WI38 (cell line): Measurements from ENCODE around the gene SETBP1.
A peak's percentile ranks its signal among the peaks of the same experiment; 100 is the strongest.

ENCODE experiments used
- H3K4me3 ChIP-seq: 2 replicates; pipeline ENCODE4 v1.5.1; 2011; ENCODE audit warnings: low read depth, mild to moderate bottlenecking, control low read depth, low read length
- TF ChIP-seq, protein P1 (sequence below): IDR thresholded peaks from 2 replicates; pipeline ENCODE4 v1.5.1; 2012; ENCODE audit warnings: low read depth, mild to moderate bottlenecking, control low read depth, low read length

SETBP1 gene

DNA sequence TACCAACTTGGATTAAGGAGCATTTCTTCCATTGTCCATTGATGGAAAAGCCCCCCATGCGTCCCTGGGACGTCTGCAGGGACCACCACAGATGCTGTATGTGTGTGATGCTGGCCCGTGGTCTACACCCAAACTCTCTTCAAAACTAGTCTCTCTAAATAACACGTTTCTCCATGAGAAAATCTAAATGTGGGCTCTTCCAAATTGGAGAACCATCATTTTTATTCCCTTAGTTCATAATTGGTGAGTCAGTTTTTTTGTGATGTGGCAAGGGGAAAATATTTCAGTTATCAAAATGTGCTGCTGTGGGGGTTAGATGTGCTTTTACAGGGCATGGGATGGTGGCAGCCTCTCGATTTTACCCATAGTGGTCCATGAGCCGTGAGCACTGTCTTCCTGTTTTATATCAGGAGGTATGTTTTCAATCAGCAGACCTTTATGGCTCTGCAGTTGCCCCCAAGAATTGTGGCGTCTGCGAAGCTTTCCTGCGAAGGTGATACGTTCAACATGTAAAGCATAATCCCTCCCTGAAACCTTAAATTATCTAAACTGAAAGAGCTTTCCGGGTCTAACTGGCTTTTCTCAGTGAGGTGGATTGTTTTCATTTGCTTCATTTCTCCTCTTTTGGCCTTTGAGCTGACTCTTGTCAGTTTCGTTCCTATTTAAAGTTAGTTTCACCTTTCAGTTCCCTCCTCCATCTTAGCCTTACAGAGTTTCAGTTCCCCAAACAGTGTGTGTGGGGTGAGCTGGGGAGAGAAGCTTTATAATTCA, 78.4 kb downstream of the SETBP1 start:
- no peak overlapping the region for H3K4me3 ChIP-seq
- TF ChIP-seq, protein P1, sequence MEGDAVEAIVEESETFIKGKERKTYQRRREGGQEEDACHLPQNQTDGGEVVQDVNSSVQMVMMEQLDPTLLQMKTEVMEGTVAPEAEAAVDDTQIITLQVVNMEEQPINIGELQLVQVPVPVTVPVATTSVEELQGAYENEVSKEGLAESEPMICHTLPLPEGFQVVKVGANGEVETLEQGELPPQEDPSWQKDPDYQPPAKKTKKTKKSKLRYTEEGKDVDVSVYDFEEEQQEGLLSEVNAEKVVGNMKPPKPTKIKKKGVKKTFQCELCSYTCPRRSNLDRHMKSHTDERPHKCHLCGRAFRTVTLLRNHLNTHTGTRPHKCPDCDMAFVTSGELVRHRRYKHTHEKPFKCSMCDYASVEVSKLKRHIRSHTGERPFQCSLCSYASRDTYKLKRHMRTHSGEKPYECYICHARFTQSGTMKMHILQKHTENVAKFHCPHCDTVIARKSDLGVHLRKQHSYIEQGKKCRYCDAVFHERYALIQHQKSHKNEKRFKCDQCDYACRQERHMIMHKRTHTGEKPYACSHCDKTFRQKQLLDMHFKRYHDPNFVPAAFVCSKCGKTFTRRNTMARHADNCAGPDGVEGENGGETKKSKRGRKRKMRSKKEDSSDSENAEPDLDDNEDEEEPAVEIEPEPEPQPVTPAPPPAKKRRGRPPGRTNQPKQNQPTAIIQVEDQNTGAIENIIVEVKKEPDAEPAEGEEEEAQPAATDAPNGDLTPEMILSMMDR = no peak

GRCh38 chr18:44759925-44760342, 79.2 kb downstream of the SETBP1 start:
- no peak overlapping the region for H3K4me3 ChIP-seq
- TF ChIP-seq, protein P1 = peak; percentile 12; the same call in 1 of the 2 replicates

GRCh38 chr18:44761812-44762211, 81.1 kb downstream of the SETBP1 start:
- TF ChIP-seq, protein P1 = no peak
- H3K4me3 ChIP-seq = no peak overlapping the region

GRCh38 chr18:44763327-44763726, 82.6 kb downstream of the SETBP1 start:
- TF ChIP-seq, protein P1 = no peak
- no peak overlapping the region for H3K4me3 ChIP-seq

GRCh38 chr18:44764863-44765262, 84.2 kb downstream of the SETBP1 start:
- TF ChIP-seq, protein P1 = no peak
- no peak overlapping the region for H3K4me3 ChIP-seq

- no peak overlapping the region for H3K4me3 ChIP-seq
- TF ChIP-seq, protein P1 = no peak
These were observed 84.8 kb downstream of the SETBP1 start for GRCh38 chr18:44765456-44765855.

GRCh38 chr18:44766450-44766849, 85.8 kb downstream of the SETBP1 start:
- TF ChIP-seq, protein P1 = no peak
- no peak overlapping the region for H3K4me3 ChIP-seq
